ENCODE data around the gene GHRL.

GRCh38 chr3:10265833-10266232, 26.9 kb downstream of the GHRL start:
- TF ChIP-seq CTCF (IDR thresholded peaks at IDR 0.05; ENCODE audit: insufficient read depth, low read length, poor library complexity, severe bottlenecking) (no peak), EZH2phosphoT487 (conservative IDR thresholded peaks at IDR 0.05; ENCODE audit: low read length) (no peak)
